H1 (cell line): ENCODE measurements around the gene ORC3. TPM values are rescaled to one million over a fixed set of nuclear protein-coding genes. Genes with fewer than 3 reads are reported as not detected.
A peak's percentile ranks its signal among the peaks of the same experiment; 100 is the strongest.

Experiments
- CBX5 ChIP-seq: fragments of 300-800, 300-1000 bp; sonication (generic); IDR thresholded peaks from 2 replicates; pipeline ENCODE4 v1.7.1; 2016; ENCODE audit warnings: antibody characterized with exemption, low read length, low read depth
- CHD7 ChIP-seq: fragments of 300-600 bp; sonication (generic); IDR thresholded peaks from 2 replicates; pipeline ENCODE4 v1.7.1; 2012; ENCODE audit warnings: low read length, moderate library complexity, mild to moderate bottlenecking, inconsistent platforms; ENCODE audit not compliant: insufficient replicate concordance
- KDM1A ChIP-seq: fragments of 200-600, 300-600 bp; sonication (generic); IDR thresholded peaks from 2 replicates; pipeline ENCODE4 v1.7.1; 2016; ENCODE audit warnings: mild to moderate bottlenecking, low read length, borderline replicate concordance
- PHF8 ChIP-seq: fragments of 200-600 bp; sonication (generic); conservative IDR thresholded peaks from 2 replicates; pipeline ENCODE4 v1.7.1; 2012; ENCODE audit warnings: low read depth, mild to moderate bottlenecking, inconsistent platforms, low read length, moderate library complexity
- RAD21 ChIP-seq, 2 experiments: IDR thresholded peaks in 1 of 2; conservative IDR thresholded peaks in 1 of 2; 2 replicates each; pipeline ENCODE4 v1.6.1; 2011; ENCODE audit warnings: low read depth in 2 of 2, low read length in 2 of 2, improper control_type of control experiment in 1 of 2, inconsistent platforms in 1 of 2, mild to moderate bottlenecking in 1 of 2, moderate library complexity in 1 of 2
- polyA plus RNA-seq, 7 experiments: library from polyadenylated mRNA; depleted of rRNA in 3 of 7; stranded (reverse) in 5 of 7; unstranded in 2 of 7; fragments of >200 nt in 5 of 7; fragments of 200-250 nt in 2 of 7; gene quantifications; 1 replicate in 5 of 7; 2 replicates in 1 of 7; 4 replicates in 1 of 7; pipeline versions ENCODE4 v1.2.1 to v1.2.3, GENCODE V29; 2011 to 2013; ENCODE audit warnings: missing spikeins in 2 of 7, mixed read lengths in 2 of 7
- total RNA-seq: library from RNA; stranded (reverse); fragmentation: NEBNext Ultra II Directional; extraction: Animal tissue kit (Norgen Biotek cat#: 25700); gene quantifications from 2 replicates; pipeline ENCODE4 v1.2.1, GENCODE V29; 2021

Gene ORC3
- total and polyA plus RNA-seq, 2 of the 8 experiments (the other 6 are each of a cell fraction or from before 2014, with no cell fraction given) = 35.9 to 60.9 TPM

GRCh38 chr6:87702589-87702945 is 112.6 kb downstream of the ORC3 start (continued):
- TF ChIP-seq CHD7 = peak; percentile 55
- no peak for TF ChIP-seq PHF8
- TF ChIP-seq RAD21 (IDR thresholded peaks at IDR 0.05 in 1 of 2, conservative IDR thresholded peaks at IDR 0.05 in 1 of 2; ENCODE audit: low read depth in 2 of 2, low read length in 2 of 2) = no peak
- no peak for TF ChIP-seq CBX5
- TF ChIP-seq KDM1A = no peak
